HG02623 (cell line): ENCODE measurements around the gene ANKFN1.

ENCODE experiments used
- ATAC-seq: cut with Tn5 transposase; IDR thresholded peaks from one replicate; pipeline ENCODE4 v1.9.1; 2021; ENCODE audit warnings: moderate library complexity; ENCODE audit not compliant: unreplicated experiment

The ANKFN1 gene

GRCh38 chr17:56176091-56176490 lies 22.8 kb downstream of the ANKFN1 start:
- ATAC-seq, result no peak

- no peak for ATAC-seq
These were observed 24.1 kb downstream of the ANKFN1 start for GRCh38 chr17:56177361-56177760.

- no peak for ATAC-seq
These were observed 24.9 kb downstream of the ANKFN1 start for GRCh38 chr17:56178203-56178602.

- no peak for ATAC-seq
These were observed 28.8 kb downstream of the ANKFN1 start for GRCh38 chr17:56182081-56182480.

- ATAC-seq, result no peak
These were observed 31.4 kb downstream of the ANKFN1 start for GRCh38 chr17:56184650-56185049.

GRCh38 chr17:56185491-56186221 lies 32.4 kb downstream of the ANKFN1 start:
- ATAC-seq, result no peak

GRCh38 chr17:56186222-56186786 lies 33.0 kb downstream of the ANKFN1 start:
- ATAC-seq, result no peak

GRCh38 chr17:56203430-56203829 lies 50.2 kb downstream of the ANKFN1 start:
- no peak for ATAC-seq

GRCh38 chr17:56206351-56206750 lies 53.1 kb downstream of the ANKFN1 start:
- no peak for ATAC-seq

GRCh38 chr17:56213031-56213430 lies 59.8 kb downstream of the ANKFN1 start:
- no peak for ATAC-seq

GRCh38 chr17:56217921-56218320 lies 64.6 kb downstream of the ANKFN1 start:
- ATAC-seq, result no peak

- no peak for ATAC-seq
These were observed 69.0 kb downstream of the ANKFN1 start for GRCh38 chr17:56222255-56222654.

GRCh38 chr17:56230660-56231059 lies 77.4 kb downstream of the ANKFN1 start:
- no peak for ATAC-seq

- no peak for ATAC-seq
These were observed 78.0 kb downstream of the ANKFN1 start for GRCh38 chr17:56231252-56231651.

GRCh38 chr17:56231693-56232092 lies 78.4 kb downstream of the ANKFN1 start:
- ATAC-seq, result no peak

- ATAC-seq, result no peak
These were observed 91.1 kb downstream of the ANKFN1 start for GRCh38 chr17:56244268-56244890.

GRCh38 chr17:56247816-56248215 lies 94.5 kb downstream of the ANKFN1 start:
- ATAC-seq, result no peak

GRCh38 chr17:56257075-56257474 lies 103.8 kb downstream of the ANKFN1 start:
- ATAC-seq, result no peak

- no peak for ATAC-seq
These were observed 107.2 kb downstream of the ANKFN1 start for GRCh38 chr17:56260376-56261002.

GRCh38 chr17:56262803-56263202 lies 109.5 kb downstream of the ANKFN1 start:
- no peak for ATAC-seq

GRCh38 chr17:56269556-56270389 lies 116.5 kb downstream of the ANKFN1 start:
- no peak for ATAC-seq
